Right renal pelvis (tissue), 4 donors: ENCODE results near the gene ZNF529. TPM values are rescaled to one million over a fixed set of nuclear protein-coding genes. Genes with fewer than 3 reads are reported as not detected.
"Not testable (repeated sequence)": the region's sequence is repeated elsewhere in the genome, so short reads cannot be mapped to it uniquely, and the experiment has no call there.

ENCODE experiments used
- DNase-seq, 4 donors: peaks; one replicate each; pipeline ENCODE4 v3.0.0-alpha.2; 2013; ENCODE audit warnings: low read depth in 4 of 4, low spot score in 3 of 4, missing footprints in 1 of 4
- polyA plus RNA-seq, 4 donors: library from polyadenylated mRNA; unstranded; fragments of 120-200 nt; gene quantifications; one replicate each; pipeline ENCODE4 v1.2.1, GENCODE V29; 2013; ENCODE audit not compliant: insufficient read length in 4 of 4

ZNF529 gene
- polyA plus RNA-seq, result 10 to 100 TPM; 16.4 to 26.7 (median 22.0) TPM

- peak; percentile 90 to 95 (median 91) for DNase-seq
Observed at GRCh38 chr19:36573020-36573894, at the start of gene ZNF529. Gene ZNF529, minus strand, starts transcription at chr19:36573292. Its CDS starts 946 bp downstream, at chr19:36572346.

- DNase-seq, result no peak
Observed at GRCh38 chr19:36605877-36606478, 32.9 kb upstream of the ZNF529 start.

GRCh38 chr19:36605101-36605876 is 32.2 kb upstream of the ZNF529 start, which contains the start of gene ZNF382:
Gene ZNF382, plus strand, starts transcription at chr19:36605313. Its CDS starts 4,602 bp downstream, at chr19:36609915.
- peak; percentile 59 to 70 (median 62) for DNase-seq

GRCh38 chr19:36604656-36605100 is 31.6 kb upstream of the ZNF529 start:
- peak in 2 of 4 donors; percentile 10 to 11 for DNase-seq

- not testable (repeated sequence) for DNase-seq
Observed at GRCh38 chr19:36602681-36603080, 29.6 kb upstream of the ZNF529 start.

GRCh38 chr19:36579255-36579654 is 6.2 kb upstream of the ZNF529 start:
- DNase-seq, result no peak

- DNase-seq, result no peak
Observed at GRCh38 chr19:36577271-36577996, 4.3 kb upstream of the ZNF529 start.

GRCh38 chr19:36574741-36575140 is 1.6 kb upstream of the ZNF529 start:
- DNase-seq, result no peak

- DNase-seq, result peak in 3 of 4 donors; percentile 7 to 34 (median 26)
Observed at GRCh38 chr19:36573895-36574720, 1.0 kb upstream of the ZNF529 start.

- DNase-seq, result no peak
Observed at GRCh38 chr19:36572593-36573019, 486 bp downstream of the ZNF529 start.

GRCh38 chr19:36564391-36564790 is 8.7 kb downstream of the ZNF529 start:
- no peak for DNase-seq

- peak in 1 of 4 donors; percentile 1 for DNase-seq
Observed at GRCh38 chr19:36547001-36547732, 25.9 kb downstream of the ZNF529 start.

- DNase-seq, result peak in 2 of 4 donors; percentile 1 to 5
Observed at GRCh38 chr19:36528921-36529518, 44.1 kb downstream of the ZNF529 start.

- DNase-seq, result peak; percentile 94 to 96 (median 96)
Observed at GRCh38 chr19:36528194-36528920, 44.7 kb downstream of the ZNF529 start, which contains the start of gene ZNF260. Gene ZNF260, minus strand, starts transcription at chr19:36528271. Its CDS starts 13,033 bp downstream, at chr19:36515238.

- no peak for DNase-seq
Observed at GRCh38 chr19:36527873-36528193, 45.3 kb downstream of the ZNF529 start.

- peak in 2 of 4 donors; percentile 1 to 16 for DNase-seq
Observed at GRCh38 chr19:36527341-36527740, 45.8 kb downstream of the ZNF529 start.

- DNase-seq, result no peak
Observed at GRCh38 chr19:36526581-36526980, 46.5 kb downstream of the ZNF529 start.
